Right atrium auricular region (tissue), 2 donors: ENCODE results near the gene MC1R. TPM values are rescaled to one million over a fixed set of nuclear protein-coding genes. Genes with fewer than 3 reads are reported as not detected.

Source experiments
- DNase-seq: peaks from one replicate; pipeline ENCODE4 v3.0.0-alpha.2; 2019; ENCODE audit warnings: low spot score
- H3K27ac ChIP-seq, 2 donors: fragments of 200-600 bp; sonication (generic); 1 replicate in 1 of 2; 2 replicates in 1 of 2; pipeline ENCODE4 v1.5.1; 2016 to 2019
- H3K27me3 ChIP-seq, 2 donors: fragments of 200-600 bp; sonication (generic); one replicate each; pipeline versions ENCODE4 v1.5.1 to v1.6.0; 2017 to 2019
- H3K36me3 ChIP-seq: fragments of 200-600 bp; sonication (generic); one replicate; pipeline ENCODE4 v1.5.1; 2016
- H3K4me1 ChIP-seq, 2 donors: fragments of 200-600 bp; sonication (generic); one replicate each; pipeline versions ENCODE4 v1.5.1 to v1.6.0; 2017 to 2019
- H3K4me3 ChIP-seq, 2 donors: fragments of 200-600 bp; sonication (generic); 1 replicate in 1 of 2; 2 replicates in 1 of 2; pipeline ENCODE4 v1.5.1; 2017 to 2019; ENCODE audit warnings: mild to moderate bottlenecking in 1 of 2, moderate library complexity in 1 of 2
- H3K9me3 ChIP-seq, 2 donors: fragments of 200-600 bp; sonication (generic); one replicate each; pipeline ENCODE4 v1.5.1; 2019
- CTCF ChIP-seq, 2 donors: fragments of 200-600 bp; sonication (generic); IDR thresholded peaks; one replicate each; pipeline ENCODE4 v1.5.1; 2019; ENCODE audit warnings: antibody characterized with exemption in 2 of 2
- total RNA-seq, 2 donors: library from RNA; depleted of rRNA; stranded (reverse); fragments of >200 nt; gene quantifications; one replicate each; pipeline ENCODE4 v1.1.0, GENCODE V29; 2016

The MC1R gene
- total RNA-seq, 2 donors from 2014 or later: 0.63 to 1.8 TPM

GRCh38 chr16:89906140-89907025 lies 12.3 kb upstream of the MC1R start:
- no peak overlapping the region for H3K27ac ChIP-seq
- no peak overlapping the region for H3K4me3 ChIP-seq
- peaks cover 0 to 13% of the 10 kb centered on the region in 2 donors for H3K4me1 ChIP-seq
- H3K27me3 ChIP-seq: no peaks in the 10 kb centered on the region
- DNase-seq: no peak
- H3K36me3 ChIP-seq: peaks cover 73% of the 10 kb centered on the region
- TF ChIP-seq CTCF (IDR thresholded peaks at IDR 0.05): no peak
- H3K9me3 ChIP-seq: no peaks in the 10 kb centered on the region

- DNase-seq: no peak
- H3K4me1 ChIP-seq: peaks cover 0 to 13% of the 10 kb centered on the region in 2 donors
- no peaks in the 10 kb centered on the region for H3K9me3 ChIP-seq
- H3K36me3 ChIP-seq: peaks cover 80% of the 10 kb centered on the region
- no peak overlapping the region for H3K4me3 ChIP-seq
- TF ChIP-seq CTCF (IDR thresholded peaks at IDR 0.05): no peak
- H3K27ac ChIP-seq: no peak overlapping the region
- no peaks in the 10 kb centered on the region for H3K27me3 ChIP-seq
These were observed 11.4 kb upstream of the MC1R start for GRCh38 chr16:89907055-89907814.

GRCh38 chr16:89908236-89908635 lies 10.4 kb upstream of the MC1R start:
- Histone ChIP-seq H3K36me3 (peaks cover 74% of the 10 kb centered on the region), H3K4me3 (no peak overlapping the region), H3K9me3 (no peaks in the 10 kb centered on the region), H3K27me3 (no peaks in the 10 kb centered on the region), H3K4me1 (peaks cover 0 to 13% of the 10 kb centered on the region in 2 donors), H3K27ac (no peak overlapping the region)
- DNase-seq: no peak
- TF ChIP-seq CTCF (IDR thresholded peaks at IDR 0.05): no peak

GRCh38 chr16:89909777-89910716 lies 8.6 kb upstream of the MC1R start:
- Histone ChIP-seq H3K36me3 (peaks cover 56% of the 10 kb centered on the region), H3K27me3 (no peaks in the 10 kb centered on the region), H3K4me1 (peaks cover 0 to 13% of the 10 kb centered on the region in 2 donors), H3K9me3 (no peaks in the 10 kb centered on the region), H3K4me3 (no peak overlapping the region), H3K27ac (peak overlapping the region in 1 of 2 donors; percentile 31)
- peak; percentile 73 to 93 for TF ChIP-seq CTCF (IDR thresholded peaks at IDR 0.05)
- peak; percentile 87 for DNase-seq

GRCh38 chr16:89910717-89911354 lies 7.8 kb upstream of the MC1R start:
- no peak for TF ChIP-seq CTCF (IDR thresholded peaks at IDR 0.05)
- H3K4me3 ChIP-seq: no peak overlapping the region
- no peak for DNase-seq
- no peaks in the 10 kb centered on the region for H3K9me3 ChIP-seq
- H3K27me3 ChIP-seq: no peaks in the 10 kb centered on the region
- H3K27ac ChIP-seq: no peak overlapping the region
- peaks cover 0 to 13% of the 10 kb centered on the region in 2 donors for H3K4me1 ChIP-seq
- H3K36me3 ChIP-seq: peaks cover 48% of the 10 kb centered on the region
